Hepatocyte (in vitro differentiated cells): ENCODE results near the gene CD46.

Source experiments
- EZH2phosphoT487 ChIP-seq: fragments of 200-600 bp; sonication (generic); IDR thresholded peaks from one replicate; pipeline ENCODE4 v1.6.1; 2018; ENCODE audit warnings: antibody characterized with exemption, mild to moderate bottlenecking, low read depth, moderate library complexity; ENCODE audit not compliant: unreplicated experiment, severe bottlenecking
- TF ChIP-seq, protein P1 (sequence below): fragments of 200-600 bp; sonication (generic); IDR thresholded peaks from 2 replicates; pipeline ENCODE4 v1.5.1; 2016; ENCODE audit warnings: antibody characterized with exemption, mild to moderate bottlenecking; ENCODE audit not compliant: poor library complexity

- TF ChIP-seq, protein P1, sequence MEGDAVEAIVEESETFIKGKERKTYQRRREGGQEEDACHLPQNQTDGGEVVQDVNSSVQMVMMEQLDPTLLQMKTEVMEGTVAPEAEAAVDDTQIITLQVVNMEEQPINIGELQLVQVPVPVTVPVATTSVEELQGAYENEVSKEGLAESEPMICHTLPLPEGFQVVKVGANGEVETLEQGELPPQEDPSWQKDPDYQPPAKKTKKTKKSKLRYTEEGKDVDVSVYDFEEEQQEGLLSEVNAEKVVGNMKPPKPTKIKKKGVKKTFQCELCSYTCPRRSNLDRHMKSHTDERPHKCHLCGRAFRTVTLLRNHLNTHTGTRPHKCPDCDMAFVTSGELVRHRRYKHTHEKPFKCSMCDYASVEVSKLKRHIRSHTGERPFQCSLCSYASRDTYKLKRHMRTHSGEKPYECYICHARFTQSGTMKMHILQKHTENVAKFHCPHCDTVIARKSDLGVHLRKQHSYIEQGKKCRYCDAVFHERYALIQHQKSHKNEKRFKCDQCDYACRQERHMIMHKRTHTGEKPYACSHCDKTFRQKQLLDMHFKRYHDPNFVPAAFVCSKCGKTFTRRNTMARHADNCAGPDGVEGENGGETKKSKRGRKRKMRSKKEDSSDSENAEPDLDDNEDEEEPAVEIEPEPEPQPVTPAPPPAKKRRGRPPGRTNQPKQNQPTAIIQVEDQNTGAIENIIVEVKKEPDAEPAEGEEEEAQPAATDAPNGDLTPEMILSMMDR = no peak
- no peak for TF ChIP-seq EZH2phosphoT487
Observed at GRCh38 chr1:207801819-207802218, 50.0 kb downstream of the CD46 start.
